GM12892 (cell line): ENCODE measurements around the gene STOX2.

Experiments
- DNase-seq: peaks from one replicate; pipeline ENCODE4 v3.0.0; 2011; ENCODE audit not compliant: insufficient read length
- FAIRE-seq: peaks from 2 replicates; lab custom pipeline; 2011; peaks lifted over from hg19 to GRCh38; lab: Jason Lieb, UNC
- POLR2A ChIP-seq: IDR thresholded peaks from 2 replicates; pipeline ENCODE4 v1.6.1; 2011; ENCODE audit warnings: low read depth, low read length, control low read depth
- POLR2AphosphoS5 ChIP-seq: IDR thresholded peaks from 2 replicates; pipeline ENCODE4 v1.6.1; 2011; ENCODE audit warnings: low read depth, low read length, control low read depth
- TAF1 ChIP-seq: IDR thresholded peaks from 2 replicates; pipeline ENCODE4 v1.6.1; 2011; ENCODE audit warnings: low read depth, mild to moderate bottlenecking, control low read depth, low read length, borderline replicate concordance

The STOX2 gene

DNA sequence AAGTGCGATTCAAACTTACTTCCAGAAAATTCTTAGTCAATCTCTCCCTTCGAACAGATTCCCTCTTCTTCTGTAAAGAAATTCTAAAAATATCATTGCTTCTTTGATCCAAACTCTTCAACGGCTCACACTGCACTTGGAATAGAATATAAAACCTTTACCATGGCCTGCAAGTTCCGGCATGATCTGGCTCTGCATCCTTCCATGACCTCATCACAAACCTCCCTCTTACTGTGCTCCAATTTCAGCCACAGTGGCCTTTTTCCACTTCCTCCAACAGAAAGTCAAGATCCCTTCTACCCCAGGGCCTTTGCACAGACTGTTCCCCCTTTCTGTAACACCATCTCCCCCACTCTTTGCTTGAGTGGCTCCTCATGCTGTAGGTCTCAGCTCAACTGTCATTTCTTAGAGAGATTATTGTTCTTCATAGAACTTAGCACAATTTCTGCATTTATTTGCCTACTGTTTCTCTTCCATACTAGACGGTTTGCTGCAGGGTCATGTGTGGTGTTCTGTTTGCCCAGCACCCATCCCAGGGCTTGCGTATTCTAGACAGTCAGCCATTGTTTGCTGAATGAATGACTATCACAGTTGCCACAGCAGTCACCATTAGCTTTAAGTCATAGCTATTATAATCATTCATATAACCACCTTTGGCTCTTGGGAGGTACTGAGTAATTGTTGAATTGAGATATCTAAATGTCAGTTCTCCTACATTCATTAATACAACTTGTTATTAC lies 1.9 kb upstream of the STOX2 start:
- no peak for TF ChIP-seq POLR2A
- no peak for TF ChIP-seq POLR2AphosphoS5
- no peak for TF ChIP-seq TAF1
- DNase-seq (no peak), FAIRE-seq (no peak)

DNA sequence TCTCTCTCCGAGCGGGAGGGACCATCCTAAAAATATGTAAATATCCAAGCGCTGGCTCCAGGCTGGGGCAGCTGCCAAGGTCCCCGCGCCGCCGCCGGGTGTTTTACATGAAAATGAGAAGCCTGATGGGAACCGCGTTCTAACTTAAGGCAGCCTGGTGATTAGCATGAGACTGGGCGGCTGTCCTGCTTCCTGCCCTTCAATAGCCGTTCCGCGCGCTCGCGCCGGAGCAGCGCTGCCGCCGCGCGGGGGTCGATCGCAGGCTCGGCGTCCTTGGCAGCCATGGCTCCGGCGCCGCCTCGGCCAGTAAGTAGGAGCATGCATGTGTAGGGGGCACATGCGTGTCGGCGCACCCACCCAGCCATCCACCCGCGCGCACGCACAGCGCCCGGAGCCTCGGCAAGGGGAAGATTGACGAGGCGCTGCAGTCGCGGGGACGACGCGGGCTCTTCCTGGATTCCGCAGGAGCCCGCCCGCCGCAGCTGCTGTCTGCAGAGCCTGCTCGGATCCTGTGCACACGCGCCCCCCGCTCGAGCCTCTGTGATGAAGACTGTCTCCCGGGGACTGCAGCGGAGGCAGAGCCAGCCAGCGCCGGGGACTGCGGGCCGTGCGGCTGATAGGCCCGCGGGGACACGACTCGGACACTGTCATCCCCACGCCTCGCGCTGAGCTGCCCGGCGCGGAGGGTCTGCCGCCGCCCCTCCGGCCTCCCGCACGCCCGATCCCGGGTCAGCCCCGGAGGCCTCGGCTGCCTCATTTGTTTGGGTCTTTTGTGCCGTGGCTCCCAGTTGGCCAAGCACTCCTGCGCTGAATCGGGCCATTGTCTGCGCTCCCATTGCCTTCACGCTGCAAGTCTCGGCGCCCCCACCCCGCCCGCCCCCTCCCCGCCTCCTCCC lies 734 bp downstream of the STOX2 start:
- TF ChIP-seq TAF1 (no peak), POLR2AphosphoS5 (no peak), POLR2A (no peak)
- FAIRE-seq, result no peak
- peak; percentile 27 for DNase-seq

DNA sequence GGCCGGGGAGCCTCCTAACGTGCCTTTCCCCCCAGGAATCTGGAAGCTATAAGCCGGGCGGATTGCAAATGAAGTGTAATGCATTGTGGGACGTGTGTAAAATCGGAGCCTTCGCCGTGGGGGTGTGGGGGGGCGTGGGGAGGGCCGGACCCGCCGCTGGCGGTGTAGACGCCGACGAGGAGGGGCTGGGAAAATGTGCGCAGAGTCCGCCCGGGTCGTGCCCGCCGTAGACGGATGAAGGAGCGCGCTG lies 1.3 kb downstream of the STOX2 start:
- DNase-seq (no peak), FAIRE-seq (no peak)
- no peak for TF ChIP-seq POLR2A
- no peak for TF ChIP-seq TAF1
- no peak for TF ChIP-seq POLR2AphosphoS5

DNA sequence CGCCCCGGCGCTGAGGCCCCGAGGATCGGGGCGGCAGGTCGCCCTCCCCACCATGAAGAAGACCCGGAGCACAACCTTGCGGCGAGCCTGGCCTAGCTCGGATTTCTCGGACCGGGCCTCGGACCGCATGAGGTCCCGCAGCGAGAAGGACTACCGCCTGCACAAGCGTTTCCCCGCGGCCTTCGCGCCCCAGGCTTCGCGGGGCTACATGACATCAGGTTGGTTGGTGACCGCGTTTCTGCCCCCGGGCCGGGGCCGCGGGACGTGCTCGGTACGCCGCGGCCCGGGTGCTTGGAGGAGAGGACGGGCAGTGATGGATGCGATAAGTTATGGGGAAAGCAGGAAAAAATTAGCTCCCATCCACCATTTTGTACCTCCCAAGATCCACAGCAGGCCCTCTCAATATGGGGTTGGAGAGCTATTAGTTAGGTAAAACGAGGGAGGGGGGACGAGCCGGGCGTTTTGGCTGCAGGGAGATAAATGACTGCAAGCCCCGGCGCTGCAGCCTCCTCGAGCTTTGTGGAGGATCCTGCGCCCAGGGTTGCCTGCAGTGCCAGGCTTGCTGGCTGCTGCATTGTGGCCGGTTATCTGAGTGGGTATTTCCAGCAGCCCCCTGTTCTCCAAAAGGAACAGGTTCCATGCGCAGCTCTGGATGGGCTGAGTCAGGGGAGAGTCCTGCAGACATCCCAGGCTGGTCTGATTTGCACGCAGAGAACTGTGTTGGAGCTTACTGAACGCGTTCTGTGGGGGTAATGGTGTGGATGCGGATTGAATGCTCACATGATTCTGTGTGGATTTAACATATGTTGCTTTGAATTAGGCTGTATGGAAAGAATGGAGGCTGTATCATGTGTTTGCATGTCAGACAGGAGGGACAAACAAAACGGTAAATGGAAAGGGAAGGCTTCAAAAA lies 1.9 kb downstream of the STOX2 start:
- TF ChIP-seq POLR2AphosphoS5 (no peak), POLR2A (no peak), TAF1 (no peak)
- FAIRE-seq, result no peak
- no peak for DNase-seq

DNA sequence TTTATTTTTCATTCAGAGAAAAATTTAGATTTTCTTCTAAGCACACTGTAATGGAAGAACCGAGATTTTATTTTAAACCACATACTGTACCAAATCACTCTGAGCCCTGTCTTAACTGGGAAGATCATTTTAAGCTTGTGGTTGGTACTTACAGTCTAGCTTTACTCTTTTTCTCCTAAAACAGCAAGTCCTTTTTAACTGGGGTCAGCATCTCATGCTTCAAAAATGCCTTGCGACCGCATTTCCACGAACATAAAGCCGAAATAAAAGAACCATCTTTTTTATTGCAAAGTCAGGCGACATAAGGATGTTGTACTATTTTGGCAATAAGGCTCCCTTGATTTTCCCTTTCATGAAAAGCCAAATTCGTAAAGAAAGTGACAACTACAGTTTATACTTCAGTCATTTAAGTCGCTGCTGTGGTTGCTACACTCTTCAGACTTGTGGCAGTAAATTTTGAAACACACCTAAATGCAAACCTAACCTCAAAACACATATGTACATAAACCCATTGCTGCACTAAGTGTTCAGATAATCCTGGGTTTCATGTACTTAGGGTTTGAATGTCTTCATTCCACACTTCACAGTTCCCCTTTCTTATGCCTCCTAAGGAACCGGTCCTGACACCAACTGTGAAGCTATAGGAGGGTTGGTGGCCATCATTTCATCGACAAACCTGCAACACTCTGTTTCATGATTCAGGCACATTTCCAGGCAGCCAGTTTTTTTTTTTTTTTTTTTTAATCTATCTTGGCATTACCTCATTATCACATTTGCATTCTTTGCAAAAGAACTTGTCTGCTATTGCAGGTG lies 3.0 kb downstream of the STOX2 start:
- no peak for DNase-seq
- no peak for FAIRE-seq
- TF ChIP-seq POLR2A, result no peak
- no peak for TF ChIP-seq TAF1
- no peak for TF ChIP-seq POLR2AphosphoS5

DNA sequence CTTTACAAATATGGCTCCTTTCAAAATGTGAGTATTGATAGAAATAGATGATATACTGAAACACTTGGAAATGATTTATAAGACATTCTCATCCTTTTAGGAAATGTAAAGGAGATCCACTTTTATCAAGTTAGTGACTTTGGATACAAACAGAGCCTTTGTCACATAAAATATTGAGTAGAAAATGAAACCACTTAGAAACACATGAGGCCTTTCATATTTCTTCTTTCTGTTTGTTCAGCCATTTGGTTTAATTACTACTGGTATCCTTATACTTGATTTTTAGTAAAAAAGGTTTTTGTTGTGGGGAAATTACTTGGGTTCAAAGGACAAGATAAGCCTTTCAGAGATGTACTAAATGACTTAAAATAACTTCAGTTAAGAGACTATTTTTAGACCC lies 4.1 kb downstream of the STOX2 start:
- DNase-seq (no peak), FAIRE-seq (no peak)
- TF ChIP-seq TAF1 (no peak), POLR2A (no peak), POLR2AphosphoS5 (no peak)

DNA sequence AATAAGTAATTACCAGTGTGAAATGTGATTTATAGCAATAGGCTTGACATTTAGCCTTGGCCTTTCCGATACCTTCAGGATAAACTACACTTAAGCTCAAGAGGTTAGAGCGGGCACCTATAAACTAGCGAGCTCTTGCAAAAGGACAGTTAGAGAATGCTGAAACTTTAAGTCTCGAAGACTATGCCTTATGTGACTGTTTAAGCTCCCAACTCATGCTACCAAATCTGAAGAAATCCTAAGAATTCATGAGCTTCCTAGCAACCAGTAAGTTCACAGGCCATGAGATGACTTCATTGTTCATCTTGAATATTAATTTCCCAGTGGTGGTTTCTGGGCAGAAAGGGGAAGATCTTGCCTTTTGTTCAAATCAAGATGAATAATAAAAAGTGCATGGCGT lies 4.7 kb downstream of the STOX2 start:
- DNase-seq, result no peak
- FAIRE-seq, result no peak
- TF ChIP-seq POLR2A (no peak), TAF1 (no peak), POLR2AphosphoS5 (no peak)

DNA sequence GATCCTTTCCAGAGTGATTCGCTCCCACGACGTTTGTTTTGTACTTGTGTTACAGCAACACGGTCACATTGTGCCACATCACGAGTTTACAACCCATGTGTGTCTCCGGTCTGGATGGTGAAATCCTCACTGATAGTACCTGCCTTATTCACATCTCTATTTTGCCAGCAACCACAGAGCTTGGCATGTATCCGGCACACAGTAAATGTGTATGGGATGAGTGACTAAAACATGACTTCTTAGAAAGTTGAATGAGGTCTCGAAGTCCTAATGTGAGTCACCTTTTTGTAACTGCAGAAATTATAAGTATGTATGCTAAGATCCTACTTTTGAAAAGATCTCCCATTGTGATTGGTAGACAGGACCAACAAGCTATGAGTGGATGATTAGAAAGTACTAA lies 7.5 kb downstream of the STOX2 start:
- TF ChIP-seq POLR2AphosphoS5 (no peak), TAF1 (no peak), POLR2A (no peak)
- FAIRE-seq (no peak), DNase-seq (no peak)

DNA sequence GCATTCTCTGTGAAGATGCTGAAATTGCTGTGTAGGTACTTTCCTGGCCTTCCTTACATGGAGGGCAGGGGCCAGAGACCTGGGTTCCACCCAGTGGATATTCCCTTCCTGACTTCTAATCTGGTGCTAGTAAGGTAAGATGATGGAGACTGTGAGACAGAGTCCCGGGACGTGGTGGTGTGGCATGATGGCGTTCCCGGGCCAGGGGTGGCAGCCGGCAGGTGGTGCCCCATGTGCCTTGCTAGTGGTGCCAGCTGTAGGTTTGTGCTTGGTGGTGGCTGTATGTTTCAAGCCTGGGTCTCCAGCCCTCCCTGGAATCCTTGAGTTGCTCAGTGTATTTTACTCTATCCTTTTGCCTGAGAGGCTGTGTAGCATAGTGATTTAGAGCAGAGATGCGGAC lies 10.9 kb downstream of the STOX2 start:
- DNase-seq (no peak), FAIRE-seq (no peak)
- TF ChIP-seq TAF1 (no peak), POLR2AphosphoS5 (no peak), POLR2A (no peak)

DNA sequence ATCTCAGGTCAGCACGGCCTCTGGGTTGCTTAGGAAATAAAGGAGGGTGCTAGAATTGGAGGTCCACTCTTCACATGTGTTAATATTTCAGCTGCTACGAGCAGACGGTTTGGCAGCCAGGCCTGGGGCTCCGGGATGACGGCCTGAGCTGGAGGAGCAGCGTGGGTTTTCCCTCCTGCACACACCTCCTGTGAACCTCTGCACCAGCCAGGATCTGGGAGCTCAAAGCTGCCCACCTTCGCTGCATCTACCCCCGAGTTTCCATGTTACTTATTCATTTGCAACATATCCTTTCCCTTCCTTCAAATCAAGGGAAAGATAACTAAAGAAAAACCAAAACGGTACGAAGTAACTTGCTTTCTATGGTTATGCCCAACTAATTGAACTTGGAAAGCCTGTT lies 13.6 kb downstream of the STOX2 start:
- FAIRE-seq (no peak), DNase-seq (no peak)
- TF ChIP-seq POLR2AphosphoS5 (no peak), TAF1 (no peak), POLR2A (no peak)
